Measurements from ENCODE around the gene BRD9.
"Not testable (repeated sequence)": the region's sequence is repeated elsewhere in the genome, so short reads cannot be mapped to it uniquely, and the experiment has no call there.

The BRD9 gene

DNA sequence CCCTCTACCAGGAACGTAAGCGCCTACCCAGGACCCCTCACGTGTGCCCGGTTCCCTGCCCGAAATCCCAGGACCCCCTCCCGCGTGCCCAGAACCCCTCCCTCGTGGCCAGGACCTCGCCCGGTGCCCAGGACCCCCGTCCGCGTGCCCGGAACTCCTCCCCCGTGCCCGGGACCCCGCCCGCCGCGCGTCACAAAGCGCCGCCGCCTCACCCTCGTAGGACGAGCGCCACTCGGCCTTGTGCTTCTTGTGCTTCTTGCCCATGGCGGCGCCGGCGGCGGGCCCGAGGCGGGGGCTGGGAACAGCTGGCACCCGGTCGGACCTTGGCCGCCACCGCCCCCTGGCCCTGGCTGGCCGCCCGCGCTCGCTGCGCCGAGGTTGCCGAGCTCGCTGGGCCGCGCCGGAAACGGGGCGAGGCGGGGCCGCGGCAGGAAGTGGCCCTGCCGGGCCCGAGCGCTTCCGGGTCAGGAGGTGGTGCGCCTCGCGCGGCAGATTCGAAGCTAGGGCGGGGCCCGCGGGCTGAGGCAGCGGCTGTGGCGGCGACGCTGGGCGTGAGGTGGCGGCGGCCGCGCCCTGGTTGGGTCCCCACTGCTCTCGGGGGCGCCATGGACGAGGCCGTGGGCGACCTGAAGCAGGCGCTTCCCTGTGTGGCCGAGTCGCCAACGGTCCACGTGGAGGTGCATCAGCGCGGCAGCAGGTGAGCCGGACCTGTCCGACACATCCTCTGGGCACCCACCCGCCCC is at the start of gene BRD9, which contains the start of gene TRIP13:
Gene BRD9, minus strand, starts transcription at position 408 of the 743 bp plus-strand sequence. Its CDS starts 144 bp downstream, at position 264.
Gene TRIP13, plus strand, starts transcription at position 491 of the 743 bp plus-strand sequence. Its CDS starts 115 bp downstream, at position 606.
- peak; percentile 97 for DNase-seq (ENCODE audit: insufficient read length, low spot score)
- TF ChIP-seq, protein P1, sequence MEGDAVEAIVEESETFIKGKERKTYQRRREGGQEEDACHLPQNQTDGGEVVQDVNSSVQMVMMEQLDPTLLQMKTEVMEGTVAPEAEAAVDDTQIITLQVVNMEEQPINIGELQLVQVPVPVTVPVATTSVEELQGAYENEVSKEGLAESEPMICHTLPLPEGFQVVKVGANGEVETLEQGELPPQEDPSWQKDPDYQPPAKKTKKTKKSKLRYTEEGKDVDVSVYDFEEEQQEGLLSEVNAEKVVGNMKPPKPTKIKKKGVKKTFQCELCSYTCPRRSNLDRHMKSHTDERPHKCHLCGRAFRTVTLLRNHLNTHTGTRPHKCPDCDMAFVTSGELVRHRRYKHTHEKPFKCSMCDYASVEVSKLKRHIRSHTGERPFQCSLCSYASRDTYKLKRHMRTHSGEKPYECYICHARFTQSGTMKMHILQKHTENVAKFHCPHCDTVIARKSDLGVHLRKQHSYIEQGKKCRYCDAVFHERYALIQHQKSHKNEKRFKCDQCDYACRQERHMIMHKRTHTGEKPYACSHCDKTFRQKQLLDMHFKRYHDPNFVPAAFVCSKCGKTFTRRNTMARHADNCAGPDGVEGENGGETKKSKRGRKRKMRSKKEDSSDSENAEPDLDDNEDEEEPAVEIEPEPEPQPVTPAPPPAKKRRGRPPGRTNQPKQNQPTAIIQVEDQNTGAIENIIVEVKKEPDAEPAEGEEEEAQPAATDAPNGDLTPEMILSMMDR (IDR thresholded peaks at IDR 0.05; ENCODE audit: insufficient read depth, missing control alignments) = no peak
- no peak for FAIRE-seq

DNA sequence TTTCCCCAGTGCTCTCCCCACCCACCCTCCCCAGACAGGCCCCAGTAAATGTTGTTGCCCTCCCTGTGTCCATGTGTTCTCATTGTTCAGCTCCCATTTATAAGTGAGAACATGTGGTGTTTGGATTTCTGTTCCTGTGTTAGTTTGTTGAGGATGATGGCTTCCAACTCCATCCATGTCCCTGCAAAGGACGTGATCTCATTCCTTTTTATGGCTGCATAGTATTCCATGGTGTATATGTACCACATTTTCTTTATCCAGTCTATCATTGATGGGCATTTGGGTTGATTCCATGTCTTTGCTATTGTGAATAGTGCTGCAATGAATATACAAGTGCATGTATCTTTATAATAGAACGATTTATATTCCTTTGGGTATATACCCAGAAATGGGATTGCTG is 48.1 kb upstream of the BRD9 start:
- DNase-seq (ENCODE audit: insufficient read length, low spot score); FAIRE-seq: not testable (repeated sequence)

DNA sequence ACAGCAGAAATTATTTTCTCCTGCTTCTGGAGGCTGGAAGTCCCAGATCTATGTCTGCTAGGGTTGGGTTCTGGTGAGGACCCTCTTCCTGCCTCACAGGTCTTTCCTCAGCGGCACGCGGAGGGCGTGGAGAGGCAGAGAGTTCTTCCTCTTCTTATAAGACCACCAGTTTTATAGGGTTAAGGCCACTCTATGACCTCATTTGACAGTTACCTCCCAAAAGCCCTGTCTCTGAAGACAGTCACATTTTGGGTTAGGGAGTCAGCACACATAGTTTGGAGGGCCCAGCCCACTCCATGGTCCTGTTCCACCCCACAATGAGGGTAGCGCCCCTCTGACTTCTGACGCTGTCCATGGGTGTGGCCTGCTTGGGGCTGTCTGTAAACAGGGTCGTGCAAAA is 46.8 kb upstream of the BRD9 start:
- FAIRE-seq (no peak), DNase-seq (ENCODE audit: insufficient read length, low spot score) (no peak)
- TF ChIP-seq, protein P1 (IDR thresholded peaks at IDR 0.05; ENCODE audit: insufficient read depth, missing control alignments) = no peak

DNA sequence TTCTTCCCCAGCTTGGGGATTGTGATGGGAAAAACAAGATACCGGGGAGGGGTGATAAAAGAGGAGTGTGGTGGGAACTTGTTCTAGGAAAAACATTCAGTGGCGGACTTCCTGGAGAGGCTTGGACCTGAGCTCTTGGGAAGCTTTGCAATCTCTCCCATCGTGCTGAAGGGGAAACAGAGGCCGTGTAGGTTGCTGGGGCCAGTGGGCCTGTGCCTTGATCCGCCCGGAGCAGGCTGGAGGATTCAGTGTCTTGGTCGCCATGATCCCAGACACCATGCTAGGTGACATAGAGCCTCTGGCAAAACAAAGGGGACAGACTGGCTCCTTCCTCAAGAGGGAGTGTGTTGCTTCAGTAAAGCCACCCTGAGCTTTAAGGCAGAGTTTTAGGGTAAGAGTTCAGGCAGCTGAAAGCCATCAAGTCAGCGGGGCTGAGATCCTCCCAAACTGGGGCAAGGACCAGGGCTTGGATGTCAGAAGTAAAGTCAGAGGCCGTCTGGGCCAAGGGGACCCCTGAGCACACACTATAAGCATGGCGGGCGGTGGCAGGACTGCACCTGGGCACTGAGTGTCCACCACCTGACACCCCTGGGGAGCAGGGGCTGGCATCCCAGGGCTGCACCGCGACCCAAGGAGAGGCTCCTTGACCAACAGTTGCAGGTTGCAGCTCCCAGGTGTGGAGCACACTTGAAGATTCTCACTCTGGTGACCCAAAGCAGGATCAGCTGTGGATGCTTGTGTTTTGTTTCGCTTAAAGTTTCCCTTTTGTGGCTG is 44.7 kb upstream of the BRD9 start:
- FAIRE-seq = no peak

DNA sequence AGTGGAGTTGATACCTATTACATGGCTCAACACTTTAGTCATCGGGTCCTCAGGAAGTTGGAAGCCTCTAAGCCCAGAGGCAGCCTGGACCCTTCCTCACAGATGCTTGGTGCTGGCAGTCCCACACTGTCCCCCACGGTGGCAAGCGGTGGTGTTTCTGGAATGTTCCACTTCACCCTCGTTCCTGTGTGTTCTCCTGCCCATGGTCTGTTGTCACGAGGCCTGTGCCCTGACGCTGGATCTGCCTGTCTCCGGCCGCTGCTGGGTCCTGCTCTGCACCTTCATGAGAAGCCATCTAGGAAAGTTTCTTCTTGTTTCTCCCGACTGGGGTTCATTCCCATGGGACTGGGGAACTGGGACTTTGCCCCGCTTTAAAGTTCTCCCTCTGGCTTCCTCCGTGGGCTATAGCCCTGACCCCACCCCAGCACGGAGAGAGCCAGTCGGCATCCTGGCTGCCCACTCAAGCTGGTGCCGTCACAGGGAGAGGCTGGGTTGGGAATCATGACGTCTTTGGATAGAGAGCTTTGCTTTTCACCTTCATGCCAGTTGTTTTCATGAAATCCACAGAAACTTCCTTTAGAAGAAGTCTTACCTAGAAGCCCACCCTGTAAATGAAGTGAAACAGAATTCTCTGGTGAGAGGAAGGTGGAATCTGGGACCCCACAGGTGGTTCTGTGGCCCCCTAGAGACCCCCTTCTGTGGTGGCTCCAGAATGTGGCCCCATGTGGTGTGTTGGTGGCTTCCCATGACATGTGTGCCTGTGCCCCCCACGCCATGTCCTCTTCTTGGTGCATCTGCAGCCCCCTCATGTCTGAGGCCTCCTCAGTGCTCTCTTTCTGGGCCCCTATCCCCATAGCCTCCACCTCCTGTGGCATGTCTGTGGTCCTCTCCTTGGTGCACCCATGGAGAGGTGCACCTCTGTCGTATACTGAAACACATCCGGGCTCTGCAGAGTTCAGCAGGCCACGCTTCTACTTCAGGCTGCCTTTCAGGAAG is 43.8 kb upstream of the BRD9 start:
- DNase-seq (ENCODE audit: insufficient read length, low spot score) = no peak
- TF ChIP-seq, protein P1 (IDR thresholded peaks at IDR 0.05; ENCODE audit: insufficient read depth, missing control alignments) = no peak
- FAIRE-seq = no peak

More for the DNA sequence above, 44.7 kb upstream of the BRD9 start:
- no peak for DNase-seq (ENCODE audit: insufficient read length, low spot score)
- TF ChIP-seq, protein P1 (IDR thresholded peaks at IDR 0.05; ENCODE audit: insufficient read depth, missing control alignments) = no peak

DNA sequence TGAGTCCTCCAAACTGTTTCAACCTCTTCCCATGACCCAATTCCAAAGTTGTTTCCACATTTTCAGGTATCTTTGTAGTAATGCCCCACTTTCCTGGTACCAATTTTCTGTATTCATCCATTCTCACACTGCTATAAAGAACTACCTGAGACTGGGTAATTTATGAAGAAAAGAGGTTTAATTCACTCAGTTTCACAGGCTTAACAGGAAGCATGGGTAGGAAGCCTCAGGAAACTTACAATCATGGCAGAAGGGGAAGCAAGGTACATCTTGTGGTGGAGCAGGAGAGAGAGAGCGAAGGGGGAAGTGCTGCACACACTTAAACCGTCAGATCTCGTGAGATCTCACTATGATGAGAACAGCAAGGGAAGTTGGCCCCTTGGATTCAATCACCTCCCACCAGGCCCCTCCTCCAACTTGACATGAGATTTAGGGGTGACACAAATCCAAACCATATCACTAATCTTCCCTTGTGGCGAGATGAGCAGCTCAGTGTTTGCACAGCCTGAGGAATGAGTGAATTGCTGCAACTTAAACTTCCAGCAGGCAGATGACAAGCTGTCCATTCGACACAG is 43.0 kb upstream of the BRD9 start:
- FAIRE-seq = no peak

DNA sequence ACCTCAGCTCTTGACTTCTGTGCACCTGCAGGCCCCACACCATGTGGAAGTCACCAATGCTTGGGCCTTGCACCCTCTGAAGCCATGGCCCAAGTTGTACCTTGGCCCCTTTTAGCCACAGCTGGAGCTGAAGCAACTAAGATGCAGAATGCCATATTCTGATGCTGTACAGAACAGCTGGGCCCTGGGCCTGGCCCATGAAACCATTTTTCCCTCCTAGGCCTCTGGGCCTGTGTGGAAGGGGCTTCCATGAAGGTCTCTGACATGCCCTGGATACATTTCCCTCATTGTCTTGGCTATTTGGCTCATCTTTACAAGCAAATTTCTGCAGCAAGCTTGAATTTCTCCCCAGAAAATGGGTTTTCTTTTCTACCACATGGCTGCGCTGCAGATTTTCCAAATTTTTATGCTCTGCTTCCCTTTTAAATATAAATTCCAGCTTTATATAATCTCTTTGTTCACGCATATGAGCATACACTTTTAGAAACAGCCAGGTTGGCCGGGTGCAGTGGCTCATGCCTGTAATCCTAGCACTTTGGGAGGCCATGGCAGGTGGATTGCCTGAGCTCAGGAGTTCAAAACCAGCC is 41.9 kb upstream of the BRD9 start:
- FAIRE-seq; DNase-seq (ENCODE audit: insufficient read length, low spot score): not testable (repeated sequence)

More for the DNA sequence above, 43.0 kb upstream of the BRD9 start:
- DNase-seq (ENCODE audit: insufficient read length, low spot score) = no peak
- TF ChIP-seq, protein P1 (IDR thresholded peaks at IDR 0.05; ENCODE audit: insufficient read depth, missing control alignments) = no peak

DNA sequence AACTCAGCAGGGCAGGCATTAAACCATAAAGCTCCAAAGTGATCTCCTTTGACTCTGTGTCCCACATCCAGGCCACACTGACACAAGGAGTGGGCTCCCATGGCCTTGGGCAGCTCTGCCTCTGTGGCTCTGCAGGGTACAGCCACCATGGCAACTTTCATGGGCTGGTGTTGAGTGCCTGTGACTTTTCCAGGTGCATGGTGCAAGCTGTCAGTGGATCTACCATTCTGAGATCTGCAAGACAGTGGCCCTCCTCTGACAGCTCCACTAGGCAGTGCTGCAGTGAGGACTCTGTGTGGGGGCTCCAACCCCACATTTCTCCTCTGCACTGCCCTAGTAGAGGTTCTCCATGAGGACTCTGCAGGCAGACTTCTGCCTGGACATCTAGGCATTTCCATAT is 41.4 kb upstream of the BRD9 start:
- FAIRE-seq; DNase-seq (ENCODE audit: insufficient read length, low spot score): not testable (repeated sequence)
